Common myeloid progenitor, CD34-positive (primary cell): ENCODE results near the gene GASK1A.
A peak's percentile ranks its signal among the peaks of the same experiment; 100 is the strongest.

Experiments used
- CTCF ChIA-PET: fragments of 350-600 bp; sonication (Branson Sonifier 250); formaldehyde crosslinking; loops from one replicate; lab custom pipeline; 2021; ENCODE audit warnings: antibody characterized with exemption; lab: Charles Lee
- POLR2A ChIA-PET: fragments of 350-600 bp; sonication (Branson Sonifier 250); formaldehyde crosslinking; loops from one replicate; lab custom pipeline; 2021; ENCODE audit warnings: antibody characterized with exemption; lab: Charles Lee
- DNase-seq, 3 donors: peaks; one replicate each; pipeline versions ENCODE4 v3.0.0 to v3.0.0-alpha.2; 2013
- H3K27ac ChIP-seq, 2 experiments: 1 replicate in 1 of 2; 2 replicates in 1 of 2; pipeline ENCODE4 v1.7.0; 2013; ENCODE audit warnings: inconsistent platforms in 2 of 2, low read length in 2 of 2, mild to moderate bottlenecking in 2 of 2, low read depth in 1 of 2, moderate library complexity in 1 of 2; ENCODE audit not compliant: severe bottlenecking in 2 of 2, insufficient read depth in 1 of 2, poor library complexity in 1 of 2
- H3K27me3 ChIP-seq, 5 experiments: replicated peaks in 2 of 5; 1 replicate in 3 of 5; 2 replicates in 2 of 5; pipeline versions ENCODE4 v1.6.1 to v1.7.0; 2013; ENCODE audit warnings: low read length in 4 of 5, mild to moderate bottlenecking in 2 of 5, moderate library complexity in 2 of 5, inconsistent platforms in 1 of 5; ENCODE audit not compliant: insufficient read depth in 5 of 5, control insufficient read depth in 4 of 5
- H3K36me3 ChIP-seq, 4 experiments: 1 replicate in 2 of 4; 2 replicates in 2 of 4; pipeline versions ENCODE4 v1.6.1 to v1.7.0; 2013; ENCODE audit warnings: low read length in 3 of 4, control low read depth in 1 of 4, mild to moderate bottlenecking in 1 of 4; ENCODE audit not compliant: control insufficient read depth in 4 of 4, insufficient read depth in 4 of 4
- H3K4me1 ChIP-seq, 4 experiments: 1 replicate in 3 of 4; 2 replicates in 1 of 4; pipeline versions ENCODE4 v1.6.1 to v1.7.1; 2013; ENCODE audit warnings: low read length in 3 of 4, mild to moderate bottlenecking in 3 of 4, control low read depth in 1 of 4, inconsistent platforms in 1 of 4, moderate library complexity in 1 of 4; ENCODE audit not compliant: control insufficient read depth in 4 of 4, insufficient read depth in 4 of 4; ENCODE audit errors: control extremely low read depth in 1 of 4
- H3K4me3 ChIP-seq, 7 experiments: 1 replicate in 4 of 7; 2 replicates in 3 of 7; pipeline versions ENCODE4 v1.5.1 to v1.7.0; 2013; ENCODE audit warnings: mild to moderate bottlenecking in 7 of 7, low read length in 6 of 7, moderate library complexity in 6 of 7, inconsistent platforms in 2 of 7, low read depth in 2 of 7, control low read depth in 1 of 7; ENCODE audit not compliant: insufficient read depth in 4 of 7, control insufficient read depth in 1 of 7; ENCODE audit errors: extremely low read depth in 1 of 7
- H3K9me3 ChIP-seq, 5 experiments: 1 replicate in 4 of 5; 2 replicates in 1 of 5; pipeline versions ENCODE4 v1.6.1 to v1.7.1; 2013; ENCODE audit warnings: low read length in 4 of 5, mild to moderate bottlenecking in 2 of 5, inconsistent platforms in 1 of 5, low read depth in 1 of 5, moderate library complexity in 1 of 5; ENCODE audit not compliant: control insufficient read depth in 4 of 5, insufficient read depth in 2 of 5; ENCODE audit errors: control extremely low read depth in 1 of 5
- WGBS: methylation state at CpG from one replicate; pipeline ENCODE4 v1.1.5; 2013; ENCODE audit not compliant: insufficient coverage; 5-methylcytosine and 5-hydroxymethylcytosine counted together

GASK1A gene

GRCh38 chr3:42942693-42943092, 36.4 kb upstream of the GASK1A start:
- CTCF ChIA-PET: interaction anchor here (1.2 to 1.4 kb wide), 2 partner anchors 19 to 219 kb away, joined by 3 read pairs; no protein-coding TSS in a partner anchor
- Histone ChIP-seq H3K27ac (no peak overlapping the region), H3K4me3 (no peak overlapping the region), H3K27me3 (no peaks in the 10 kb centered on the region), H3K9me3 (peaks cover 0 to 4% (median 0%) of the 10 kb centered on the region in 5 experiments), H3K4me1 (no peaks in the 10 kb centered on the region), H3K36me3 (no peaks in the 10 kb centered on the region)
- POLR2A ChIA-PET: no interaction called here
- no peak for DNase-seq
- no CpG with 5 or more reads among the region's 1 CpG for WGBS

DNA sequence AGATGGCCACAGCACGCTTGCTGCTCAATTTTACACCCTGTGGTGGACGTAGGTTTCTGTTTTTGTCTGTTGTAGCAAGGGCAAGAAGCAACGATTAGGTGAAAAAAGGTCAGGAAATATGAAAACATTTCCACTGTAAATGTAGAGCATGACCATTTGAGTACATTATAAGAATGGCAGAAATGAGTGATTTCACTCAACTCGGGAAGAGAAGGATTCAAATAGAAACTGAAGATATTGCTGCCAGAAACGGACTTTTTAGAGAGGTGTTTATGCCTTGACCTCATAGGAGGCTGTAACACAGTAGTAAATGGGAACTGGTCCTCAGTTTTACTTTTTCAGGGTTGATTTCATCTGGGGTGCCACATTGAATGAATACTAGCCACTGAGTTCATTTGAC, 33.1 kb upstream of the GASK1A start:
- H3K9me3 ChIP-seq: peaks cover 0 to 4% (median 0%) of the 10 kb centered on the region in 5 experiments
- no peak overlapping the region for H3K27ac ChIP-seq
- H3K36me3 ChIP-seq: no peaks in the 10 kb centered on the region
- no peak for DNase-seq
- H3K4me3 ChIP-seq: no peak overlapping the region
- POLR2A ChIA-PET: no interaction called here
- H3K27me3 ChIP-seq: no peaks in the 10 kb centered on the region
- 86% methylated on average over 5 of the region's 5 CpGs for WGBS
- CTCF ChIA-PET: no interaction called here
- no peaks in the 10 kb centered on the region for H3K4me1 ChIP-seq

DNA sequence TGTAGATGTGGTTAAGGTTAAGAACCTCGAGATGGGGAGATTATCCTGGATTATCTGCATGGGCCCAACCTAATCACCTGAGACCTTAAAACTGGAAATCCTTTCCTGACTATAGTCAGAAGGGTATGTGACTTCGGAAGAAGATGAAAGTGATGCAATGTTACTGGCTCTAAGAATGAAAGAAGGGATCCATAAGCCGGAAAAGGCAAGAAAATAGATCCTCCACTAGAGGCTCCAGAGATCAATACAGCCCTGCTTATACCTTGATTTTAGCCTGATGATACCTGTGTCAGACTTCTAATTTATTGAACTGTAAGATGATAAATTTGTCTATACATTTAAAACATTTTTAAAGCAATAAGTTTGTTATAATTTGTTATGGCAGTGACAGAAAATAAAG, 21.5 kb upstream of the GASK1A start:
- H3K27ac ChIP-seq: no peak overlapping the region
- H3K9me3 ChIP-seq: no peaks in the 10 kb centered on the region
- ChIA-PET POLR2A (interaction anchor here (0.6 kb wide), 1 partner anchor 1193 kb away, joined by 4 read pairs; no protein-coding TSS in a partner anchor), CTCF (no interaction called here)
- no peaks in the 10 kb centered on the region for H3K4me1 ChIP-seq
- no peaks in the 10 kb centered on the region for H3K27me3 ChIP-seq
- DNase-seq: no peak
- no peaks in the 10 kb centered on the region for H3K36me3 ChIP-seq
- no peak overlapping the region for H3K4me3 ChIP-seq
- WGBS: no CpG with 5 or more reads among the region's 3 CpGs

GRCh38 chr3:42960282-42960681, 18.8 kb upstream of the GASK1A start:
- CTCF ChIA-PET: interaction anchor here (1.0 to 2.2 kb wide), 3 partner anchors 45 to 261 kb away, joined by 3 to 15 read pairs (median 8); no protein-coding TSS in a partner anchor
- no peak for DNase-seq
- POLR2A ChIA-PET: no interaction called here
- WGBS: 86% methylated on average over 1 of the region's 5 CpGs
- Histone ChIP-seq H3K27ac (no peak overlapping the region), H3K9me3 (no peaks in the 10 kb centered on the region), H3K4me3 (no peak overlapping the region), H3K4me1 (no peaks in the 10 kb centered on the region), H3K36me3 (no peaks in the 10 kb centered on the region), H3K27me3 (no peaks in the 10 kb centered on the region)

DNA sequence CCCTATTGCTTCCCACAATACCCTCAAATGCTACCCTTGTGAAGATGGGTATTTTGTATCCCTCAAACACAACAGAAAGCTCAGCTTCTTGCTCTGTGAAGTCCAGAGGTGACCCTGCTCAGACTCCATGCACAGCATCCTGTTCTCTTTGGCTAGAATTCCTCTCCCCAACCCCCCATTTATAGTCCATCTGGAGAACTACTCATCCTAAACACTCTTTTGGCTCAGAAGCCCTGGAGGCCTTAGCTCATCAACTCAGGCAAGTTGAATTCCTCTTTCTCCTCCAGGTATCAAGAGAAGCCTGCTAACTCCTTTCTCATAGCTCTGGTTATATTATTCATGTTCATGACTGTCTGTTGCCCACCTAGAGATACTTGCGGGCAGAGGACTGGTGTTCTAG, 18.3 kb upstream of the GASK1A start:
- no peak overlapping the region for H3K4me3 ChIP-seq
- H3K36me3 ChIP-seq: no peaks in the 10 kb centered on the region
- no peak for DNase-seq
- no CpG with 5 or more reads among the region's 1 CpG for WGBS
- no peaks in the 10 kb centered on the region for H3K9me3 ChIP-seq
- ChIA-PET CTCF (interaction anchor here (1.0 to 2.2 kb wide), 7 partner anchors 23 to 543 kb away, joined by 3 to 15 read pairs (median 8); no protein-coding TSS in a partner anchor), POLR2A (no interaction called here)
- H3K27ac ChIP-seq: no peak overlapping the region
- no peaks in the 10 kb centered on the region for H3K4me1 ChIP-seq
- no peaks in the 10 kb centered on the region for H3K27me3 ChIP-seq

DNA sequence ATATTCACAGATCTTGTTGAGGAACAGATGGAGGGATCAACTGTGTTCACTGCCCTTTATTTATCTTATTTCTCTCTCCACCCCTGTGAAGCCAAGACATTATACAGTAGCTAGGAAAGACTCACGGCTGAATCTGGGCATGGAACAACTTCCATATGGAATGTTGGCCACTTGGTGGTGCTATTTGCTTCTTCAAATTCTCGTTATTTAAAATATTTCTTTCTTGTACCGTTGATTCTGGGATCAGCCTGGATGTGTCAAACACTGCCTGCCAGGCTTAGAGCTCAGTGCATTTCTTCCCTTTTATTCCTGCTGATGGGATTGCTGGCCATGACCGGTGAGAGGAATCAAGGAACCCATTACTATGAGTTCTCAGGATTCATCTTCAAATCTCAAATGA, 17.5 kb upstream of the GASK1A start:
- Histone ChIP-seq H3K27me3 (no peaks in the 10 kb centered on the region), H3K4me1 (no peaks in the 10 kb centered on the region), H3K27ac (no peak overlapping the region), H3K4me3 (no peak overlapping the region), H3K9me3 (no peaks in the 10 kb centered on the region), H3K36me3 (no peaks in the 10 kb centered on the region)
- ChIA-PET CTCF (interaction anchor here (0.6 to 2.2 kb wide), 20 partner anchors 10 to 623 kb away, joined by 3 to 15 read pairs (median 4); partner anchors contain the start of gene GASK1A), POLR2A (no interaction called here)
- WGBS: 6% methylated on average over 3 of the region's 4 CpGs
- peak; percentile 32 to 60 (median 50) for DNase-seq

DNA sequence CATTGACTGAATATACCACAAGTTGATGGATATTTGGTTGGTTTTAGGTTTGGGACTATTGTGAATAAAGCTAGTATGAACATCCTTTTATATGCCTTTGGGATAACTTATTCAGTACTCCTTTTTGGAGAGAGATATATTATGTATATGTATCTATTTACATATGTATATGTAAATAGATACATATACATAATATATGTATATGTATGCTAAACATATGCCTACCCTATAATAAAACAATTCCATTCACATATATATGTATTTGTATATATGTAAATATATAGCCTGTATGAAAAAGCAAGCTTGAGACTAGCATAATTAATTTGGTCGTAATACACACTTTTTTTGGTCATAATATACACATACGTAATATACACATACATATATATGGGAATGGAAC, 15.8 kb upstream of the GASK1A start:
- no CpG with 5 or more reads among the region's 2 CpGs for WGBS
- CTCF ChIA-PET: interaction anchor here (1.2 to 1.8 kb wide), 4 partner anchors 9 to 66 kb away, joined by 4 to 6 read pairs (median 4); partner anchors contain the start of gene GASK1A
- no peaks in the 10 kb centered on the region for H3K36me3 ChIP-seq
- DNase-seq: no peak
- H3K27me3 ChIP-seq: no peaks in the 10 kb centered on the region
- no peaks in the 10 kb centered on the region for H3K9me3 ChIP-seq
- H3K4me3 ChIP-seq: no peak overlapping the region
- no peak overlapping the region for H3K27ac ChIP-seq
- H3K4me1 ChIP-seq: no peaks in the 10 kb centered on the region
- POLR2A ChIA-PET: no interaction called here
